ENCODE measurements around the gene ADPRHL1. TPM values are rescaled to one million over a fixed set of nuclear protein-coding genes. Genes with fewer than 3 reads are reported as not detected.

ADPRHL1 gene
- total RNA-seq, 1 experiment from 2014 or later = 1.5 TPM

DNA sequence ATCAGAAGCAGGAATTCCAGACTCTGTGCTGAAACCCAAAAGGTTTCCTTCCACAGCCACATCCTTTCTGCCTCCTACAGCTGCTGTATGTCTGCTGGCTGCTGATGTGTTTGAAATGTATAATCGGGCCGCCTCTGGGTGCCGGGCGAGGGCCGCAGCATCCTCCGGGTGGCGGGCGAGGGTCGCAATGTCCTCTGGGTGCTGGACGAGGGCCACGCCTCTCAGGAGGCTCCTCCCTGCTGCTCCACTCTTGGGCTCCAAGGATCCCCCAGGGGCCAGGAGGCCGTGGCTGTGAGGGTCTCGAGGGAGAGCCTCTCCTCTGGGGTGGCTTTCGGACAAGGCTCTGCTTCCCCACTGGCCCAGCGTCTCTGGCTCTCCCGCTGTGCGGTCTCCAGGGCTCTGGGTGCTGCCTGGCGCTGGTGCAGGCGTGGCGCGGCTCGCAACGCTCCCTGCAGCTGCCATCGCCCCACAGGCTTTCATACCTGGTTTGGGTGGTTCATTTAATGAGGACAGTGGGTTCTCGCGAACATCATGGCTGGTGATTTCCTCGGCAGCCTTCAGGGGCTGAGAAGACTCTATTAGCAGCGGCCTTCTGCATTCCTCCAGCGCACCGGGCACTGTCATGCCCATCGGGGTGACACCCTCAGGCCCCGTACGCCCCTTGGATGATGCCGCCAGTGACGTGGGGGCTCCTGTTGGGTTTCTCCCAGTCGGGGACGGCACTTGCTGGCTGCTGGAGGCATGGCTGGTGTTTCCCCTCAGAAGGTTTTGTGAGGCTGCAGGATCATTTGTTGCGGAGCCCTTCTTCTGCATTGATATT is 47.6 kb downstream of the ADPRHL1 start (continued):
- TF ChIP-seq, protein P1, sequence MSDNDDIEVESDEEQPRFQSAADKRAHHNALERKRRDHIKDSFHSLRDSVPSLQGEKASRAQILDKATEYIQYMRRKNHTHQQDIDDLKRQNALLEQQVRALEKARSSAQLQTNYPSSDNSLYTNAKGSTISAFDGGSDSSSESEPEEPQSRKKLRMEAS (CRISPR knock-in tag; IDR thresholded peaks at IDR 0.05) = no peak
- TF ChIP-seq CREM (CRISPR knock-in tag; IDR thresholded peaks at IDR 0.05) = no peak
- TF ChIP-seq ZBTB21 (CRISPR knock-in tag; IDR thresholded peaks at IDR 0.05; ENCODE audit: borderline replicate concordance) = no peak
- TF ChIP-seq, protein P2, sequence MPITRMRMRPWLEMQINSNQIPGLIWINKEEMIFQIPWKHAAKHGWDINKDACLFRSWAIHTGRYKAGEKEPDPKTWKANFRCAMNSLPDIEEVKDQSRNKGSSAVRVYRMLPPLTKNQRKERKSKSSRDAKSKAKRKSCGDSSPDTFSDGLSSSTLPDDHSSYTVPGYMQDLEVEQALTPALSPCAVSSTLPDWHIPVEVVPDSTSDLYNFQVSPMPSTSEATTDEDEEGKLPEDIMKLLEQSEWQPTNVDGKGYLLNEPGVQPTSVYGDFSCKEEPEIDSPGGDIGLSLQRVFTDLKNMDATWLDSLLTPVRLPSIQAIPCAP (CRISPR knock-in tag; IDR thresholded peaks at IDR 0.05) = no peak
- TF ChIP-seq TP53 (CRISPR knock-in tag; IDR thresholded peaks at IDR 0.05) = no peak
- TF ChIP-seq, protein P3, sequence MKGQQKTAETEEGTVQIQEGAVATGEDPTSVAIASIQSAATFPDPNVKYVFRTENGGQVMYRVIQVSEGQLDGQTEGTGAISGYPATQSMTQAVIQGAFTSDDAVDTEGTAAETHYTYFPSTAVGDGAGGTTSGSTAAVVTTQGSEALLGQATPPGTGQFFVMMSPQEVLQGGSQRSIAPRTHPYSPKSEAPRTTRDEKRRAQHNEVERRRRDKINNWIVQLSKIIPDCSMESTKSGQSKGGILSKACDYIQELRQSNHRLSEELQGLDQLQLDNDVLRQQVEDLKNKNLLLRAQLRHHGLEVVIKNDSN (CRISPR knock-in tag; IDR thresholded peaks at IDR 0.05) = no peak

DNA sequence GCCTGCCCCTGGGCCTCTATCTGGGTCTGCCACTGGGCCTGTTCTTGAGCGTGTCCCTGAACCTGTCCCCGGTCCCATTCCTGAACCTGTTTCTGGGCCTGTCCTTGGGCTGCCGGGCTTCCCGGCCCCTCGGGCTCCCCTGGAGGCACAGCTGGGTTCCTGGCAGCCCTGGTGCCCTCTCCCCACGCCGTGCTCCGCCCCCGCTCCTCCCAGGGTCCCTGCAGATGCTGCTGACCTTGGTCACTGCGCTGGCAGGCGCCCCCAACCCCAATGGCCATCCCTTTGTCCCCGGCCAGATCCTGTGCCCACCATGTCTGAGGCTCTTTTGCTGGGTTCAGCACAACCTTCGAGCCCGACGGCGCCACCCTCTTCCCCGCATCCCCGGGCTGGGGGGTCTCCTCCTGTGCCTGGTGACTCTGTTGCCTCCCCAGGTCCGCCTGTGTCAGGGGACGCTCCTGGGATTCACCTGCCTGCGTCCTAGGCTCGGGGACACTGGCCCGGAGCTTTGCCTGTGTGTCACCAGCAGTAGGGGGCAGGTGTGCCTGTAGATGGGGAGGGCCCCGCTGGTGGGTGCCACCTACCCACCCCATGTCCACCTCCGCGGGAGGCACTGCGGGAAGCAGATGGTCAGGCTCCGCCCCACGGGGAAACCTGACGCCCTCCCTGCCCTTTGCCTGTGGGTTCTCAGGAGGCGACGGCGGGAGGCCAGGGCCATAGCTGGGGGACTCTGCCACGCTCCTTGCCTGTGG is 48.4 kb downstream of the ADPRHL1 start:
- CTCF ChIA-PET = no interaction called here
- H3K4me1 Mint-ChIP-seq = no peaks in the 10 kb centered on the region
- no peaks in the 10 kb centered on the region for H3K27me3 Mint-ChIP-seq (ENCODE audit: low read depth)
- H3K4me3 Mint-ChIP-seq = no peak overlapping the region
- H3K36me3 Mint-ChIP-seq = no peaks in the 10 kb centered on the region
- TF ChIP-seq, protein P4, sequence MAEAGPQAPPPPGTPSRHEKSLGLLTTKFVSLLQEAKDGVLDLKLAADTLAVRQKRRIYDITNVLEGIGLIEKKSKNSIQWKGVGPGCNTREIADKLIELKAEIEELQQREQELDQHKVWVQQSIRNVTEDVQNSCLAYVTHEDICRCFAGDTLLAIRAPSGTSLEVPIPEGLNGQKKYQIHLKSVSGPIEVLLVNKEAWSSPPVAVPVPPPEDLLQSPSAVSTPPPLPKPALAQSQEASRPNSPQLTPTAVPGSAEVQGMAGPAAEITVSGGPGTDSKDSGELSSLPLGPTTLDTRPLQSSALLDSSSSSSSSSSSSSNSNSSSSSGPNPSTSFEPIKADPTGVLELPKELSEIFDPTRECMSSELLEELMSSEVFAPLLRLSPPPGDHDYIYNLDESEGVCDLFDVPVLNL (CRISPR knock-in tag; IDR thresholded peaks at IDR 0.05; ENCODE audit: borderline replicate concordance, low read depth) = peak; percentile 66; the same call in 1 of the 2 replicates
- TF ChIP-seq, protein P5, sequence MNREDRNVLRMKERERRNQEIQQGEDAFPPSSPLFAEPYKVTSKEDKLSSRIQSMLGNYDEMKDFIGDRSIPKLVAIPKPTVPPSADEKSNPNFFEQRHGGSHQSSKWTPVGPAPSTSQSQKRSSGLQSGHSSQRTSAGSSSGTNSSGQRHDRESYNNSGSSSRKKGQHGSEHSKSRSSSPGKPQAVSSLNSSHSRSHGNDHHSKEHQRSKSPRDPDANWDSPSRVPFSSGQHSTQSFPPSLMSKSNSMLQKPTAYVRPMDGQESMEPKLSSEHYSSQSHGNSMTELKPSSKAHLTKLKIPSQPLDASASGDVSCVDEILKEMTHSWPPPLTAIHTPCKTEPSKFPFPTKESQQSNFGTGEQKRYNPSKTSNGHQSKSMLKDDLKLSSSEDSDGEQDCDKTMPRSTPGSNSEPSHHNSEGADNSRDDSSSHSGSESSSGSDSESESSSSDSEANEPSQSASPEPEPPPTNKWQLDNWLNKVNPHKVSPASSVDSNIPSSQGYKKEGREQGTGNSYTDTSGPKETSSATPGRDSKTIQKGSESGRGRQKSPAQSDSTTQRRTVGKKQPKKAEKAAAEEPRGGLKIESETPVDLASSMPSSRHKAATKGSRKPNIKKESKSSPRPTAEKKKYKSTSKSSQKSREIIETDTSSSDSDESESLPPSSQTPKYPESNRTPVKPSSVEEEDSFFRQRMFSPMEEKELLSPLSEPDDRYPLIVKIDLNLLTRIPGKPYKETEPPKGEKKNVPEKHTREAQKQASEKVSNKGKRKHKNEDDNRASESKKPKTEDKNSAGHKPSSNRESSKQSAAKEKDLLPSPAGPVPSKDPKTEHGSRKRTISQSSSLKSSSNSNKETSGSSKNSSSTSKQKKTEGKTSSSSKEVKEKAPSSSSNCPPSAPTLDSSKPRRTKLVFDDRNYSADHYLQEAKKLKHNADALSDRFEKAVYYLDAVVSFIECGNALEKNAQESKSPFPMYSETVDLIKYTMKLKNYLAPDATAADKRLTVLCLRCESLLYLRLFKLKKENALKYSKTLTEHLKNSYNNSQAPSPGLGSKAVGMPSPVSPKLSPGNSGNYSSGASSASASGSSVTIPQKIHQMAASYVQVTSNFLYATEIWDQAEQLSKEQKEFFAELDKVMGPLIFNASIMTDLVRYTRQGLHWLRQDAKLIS (CRISPR knock-in tag; IDR thresholded peaks at IDR 0.05; ENCODE audit: borderline replicate concordance) = no peak
- POLR2A ChIA-PET = no interaction called here
- no peak; the same call in 1 of the 2 replicates for ATAC-seq
- DNase-seq (ENCODE audit: low spot score) = no peak
- H3K27ac Mint-ChIP-seq = no peak overlapping the region
- H3K9me3 Mint-ChIP-seq = no peaks in the 10 kb centered on the region

DNA sequence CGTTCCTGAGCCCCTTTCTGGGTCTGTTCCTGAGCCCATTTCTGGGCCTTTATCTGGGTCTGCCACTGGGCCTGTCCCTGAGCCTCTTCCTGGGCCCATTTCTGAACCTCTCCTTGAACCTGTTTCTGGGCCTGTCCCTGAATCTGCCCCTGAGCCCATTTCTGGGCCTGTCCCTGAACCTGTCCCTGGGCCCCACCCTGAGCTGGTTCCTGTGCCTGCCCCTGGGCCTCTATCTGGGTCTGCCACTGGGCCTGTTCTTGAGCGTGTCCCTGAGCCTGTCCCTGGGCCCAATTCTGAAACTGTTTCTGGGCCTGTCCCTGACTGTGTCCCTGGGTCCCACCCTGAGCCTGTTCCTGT is 48.9 kb downstream of the ADPRHL1 start:
- ChIA-PET POLR2A (no interaction called here), CTCF (no interaction called here)
- Mint-ChIP-seq H3K9me3 (no peaks in the 10 kb centered on the region), H3K36me3 (no peaks in the 10 kb centered on the region), H3K27ac (no peak overlapping the region), H3K4me3 (no peak overlapping the region), H3K4me1 (peaks cover 2% of the 10 kb centered on the region), H3K27me3 (ENCODE audit: low read depth) (no peaks in the 10 kb centered on the region)
- no peak for ATAC-seq
- DNase-seq (ENCODE audit: low spot score) = no peak
- TF ChIP-seq, protein P6, sequence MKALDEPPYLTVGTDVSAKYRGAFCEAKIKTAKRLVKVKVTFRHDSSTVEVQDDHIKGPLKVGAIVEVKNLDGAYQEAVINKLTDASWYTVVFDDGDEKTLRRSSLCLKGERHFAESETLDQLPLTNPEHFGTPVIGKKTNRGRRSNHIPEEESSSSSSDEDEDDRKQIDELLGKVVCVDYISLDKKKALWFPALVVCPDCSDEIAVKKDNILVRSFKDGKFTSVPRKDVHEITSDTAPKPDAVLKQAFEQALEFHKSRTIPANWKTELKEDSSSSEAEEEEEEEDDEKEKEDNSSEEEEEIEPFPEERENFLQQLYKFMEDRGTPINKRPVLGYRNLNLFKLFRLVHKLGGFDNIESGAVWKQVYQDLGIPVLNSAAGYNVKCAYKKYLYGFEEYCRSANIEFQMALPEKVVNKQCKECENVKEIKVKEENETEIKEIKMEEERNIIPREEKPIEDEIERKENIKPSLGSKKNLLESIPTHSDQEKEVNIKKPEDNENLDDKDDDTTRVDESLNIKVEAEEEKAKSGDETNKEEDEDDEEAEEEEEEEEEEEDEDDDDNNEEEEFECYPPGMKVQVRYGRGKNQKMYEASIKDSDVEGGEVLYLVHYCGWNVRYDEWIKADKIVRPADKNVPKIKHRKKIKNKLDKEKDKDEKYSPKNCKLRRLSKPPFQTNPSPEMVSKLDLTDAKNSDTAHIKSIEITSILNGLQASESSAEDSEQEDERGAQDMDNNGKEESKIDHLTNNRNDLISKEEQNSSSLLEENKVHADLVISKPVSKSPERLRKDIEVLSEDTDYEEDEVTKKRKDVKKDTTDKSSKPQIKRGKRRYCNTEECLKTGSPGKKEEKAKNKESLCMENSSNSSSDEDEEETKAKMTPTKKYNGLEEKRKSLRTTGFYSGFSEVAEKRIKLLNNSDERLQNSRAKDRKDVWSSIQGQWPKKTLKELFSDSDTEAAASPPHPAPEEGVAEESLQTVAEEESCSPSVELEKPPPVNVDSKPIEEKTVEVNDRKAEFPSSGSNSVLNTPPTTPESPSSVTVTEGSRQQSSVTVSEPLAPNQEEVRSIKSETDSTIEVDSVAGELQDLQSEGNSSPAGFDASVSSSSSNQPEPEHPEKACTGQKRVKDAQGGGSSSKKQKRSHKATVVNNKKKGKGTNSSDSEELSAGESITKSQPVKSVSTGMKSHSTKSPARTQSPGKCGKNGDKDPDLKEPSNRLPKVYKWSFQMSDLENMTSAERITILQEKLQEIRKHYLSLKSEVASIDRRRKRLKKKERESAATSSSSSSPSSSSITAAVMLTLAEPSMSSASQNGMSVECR (CRISPR knock-in tag; IDR thresholded peaks at IDR 0.05; ENCODE audit: borderline replicate concordance) = no peak
- no peak for TF ChIP-seq NR3C1 (CRISPR knock-in tag; conservative IDR thresholded peaks at IDR 0.05; ENCODE audit: low read depth)
- TF ChIP-seq, protein P7, sequence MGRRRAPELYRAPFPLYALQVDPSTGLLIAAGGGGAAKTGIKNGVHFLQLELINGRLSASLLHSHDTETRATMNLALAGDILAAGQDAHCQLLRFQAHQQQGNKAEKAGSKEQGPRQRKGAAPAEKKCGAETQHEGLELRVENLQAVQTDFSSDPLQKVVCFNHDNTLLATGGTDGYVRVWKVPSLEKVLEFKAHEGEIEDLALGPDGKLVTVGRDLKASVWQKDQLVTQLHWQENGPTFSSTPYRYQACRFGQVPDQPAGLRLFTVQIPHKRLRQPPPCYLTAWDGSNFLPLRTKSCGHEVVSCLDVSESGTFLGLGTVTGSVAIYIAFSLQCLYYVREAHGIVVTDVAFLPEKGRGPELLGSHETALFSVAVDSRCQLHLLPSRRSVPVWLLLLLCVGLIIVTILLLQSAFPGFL (CRISPR knock-in tag; IDR thresholded peaks at IDR 0.05; ENCODE audit: borderline replicate concordance) = no peak
- no peak for TF ChIP-seq ZNF396 (CRISPR knock-in tag; IDR thresholded peaks at IDR 0.05; ENCODE audit: borderline replicate concordance)
- no peak for TF ChIP-seq SP1 (CRISPR knock-in tag; conservative IDR thresholded peaks at IDR 0.05)
- TF ChIP-seq, protein P8, sequence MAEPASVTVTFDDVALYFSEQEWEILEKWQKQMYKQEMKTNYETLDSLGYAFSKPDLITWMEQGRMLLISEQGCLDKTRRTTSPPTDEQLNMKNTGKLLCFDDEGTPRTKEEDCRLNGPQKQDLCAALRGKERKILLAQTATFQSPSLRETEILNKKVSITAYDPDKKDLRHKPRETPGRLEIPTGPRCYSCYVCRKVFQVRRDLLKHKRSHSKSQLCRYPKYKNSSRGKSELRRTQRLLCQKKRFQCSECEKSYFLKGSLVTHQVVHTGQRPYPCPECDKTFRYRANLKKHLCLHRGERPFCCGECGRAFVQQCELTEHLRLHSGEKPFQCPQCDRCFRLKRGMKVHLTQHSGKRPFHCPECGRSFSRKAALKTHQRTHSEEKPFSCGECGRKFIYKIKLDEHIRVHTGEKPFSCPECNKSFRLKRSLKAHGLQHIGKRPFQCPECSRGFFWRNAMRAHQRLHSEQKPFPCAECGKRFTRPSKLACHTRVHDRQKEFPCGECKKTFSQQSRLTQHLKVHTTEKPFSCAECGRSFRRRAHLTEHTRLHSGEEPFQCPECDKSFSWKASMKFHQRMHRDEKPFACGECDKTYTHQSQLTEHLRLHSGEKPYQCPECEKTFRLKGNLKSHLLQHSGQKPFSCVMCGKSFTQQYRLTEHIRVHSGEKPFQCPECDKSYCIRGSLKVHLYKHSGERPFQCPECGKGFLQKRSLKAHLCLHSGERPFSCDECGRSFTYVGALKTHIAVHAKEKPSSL (CRISPR knock-in tag; conservative IDR thresholded peaks at IDR 0.05) = no peak
